ENCODE data around the gene AFTPH. TPM values are rescaled to one million over a fixed set of nuclear protein-coding genes. Genes with fewer than 3 reads are reported as not detected.

The AFTPH gene
- total and polyA plus RNA-seq, 9 of the 15 experiments (the other 6 are each of a cell fraction or from before 2014, with no cell fraction given), result 8.0 to 26.2 (median 13.8) TPM

GRCh38 chr2:64606479-64607363, 82.6 kb downstream of the AFTPH start (continued):
- TF ChIP-seq CREB3L1 (IDR thresholded peaks at IDR 0.05; ENCODE audit: borderline replicate concordance, low read depth) (no peak; the same call in 1 of the 2 replicates), TBP (optimal IDR thresholded peaks at IDR 0.05; ENCODE audit: low read depth, low read length) (peak; percentile 44), PHF20 (IDR thresholded peaks at IDR 0.05; ENCODE audit: partially characterized antibody) (no peak), MCM3 (IDR thresholded peaks at IDR 0.05) (no peak), RBM15 (IDR thresholded peaks at IDR 0.05; ENCODE audit: insufficient read depth, low read length) (no peak), HNRNPH1 (optimal IDR thresholded peaks at IDR 0.05; ENCODE audit: low read depth, low read length) (no peak), BRF1 (IDR thresholded peaks at IDR 0.05; ENCODE audit: borderline replicate concordance, extremely low read depth, insufficient read length) (no peak), ELF4 (CRISPR knock-in tag; IDR thresholded peaks at IDR 0.05) (no peak), CREBBP (IDR thresholded peaks at IDR 0.05; ENCODE audit: low read depth, low read length) (no peak), KAT7 (CRISPR knock-in tag; IDR thresholded peaks at IDR 0.05; ENCODE audit: borderline replicate concordance) (no peak), RBM34 (IDR thresholded peaks at IDR 0.05; ENCODE audit: borderline replicate concordance, insufficient read depth, low read length) (no peak), CSDE1 (IDR thresholded peaks at IDR 0.05) (no peak), SUPT5H (IDR thresholded peaks at IDR 0.05) (peak; percentile 63; the same call in 1 of the 2 replicates), NR0B1 (IDR thresholded peaks at IDR 0.05; ENCODE audit: partially characterized antibody) (no peak), SNIP1 (IDR thresholded peaks at IDR 0.05; ENCODE audit: low read depth) (no peak), ZNF263 (CRISPR knock-in tag; IDR thresholded peaks at IDR 0.05; ENCODE audit: borderline replicate concordance) (no peak), NUFIP1 (IDR thresholded peaks at IDR 0.05; ENCODE audit: partially characterized antibody) (no peak), ZSCAN32 (CRISPR knock-in tag; IDR thresholded peaks at IDR 0.05) (no peak), NFATC3 (IDR thresholded peaks at IDR 0.05) (no peak), ZBTB17 (CRISPR knock-in tag; IDR thresholded peaks at IDR 0.05) (peak; percentile 51; the same call in 1 of the 2 replicates), MAFF (IDR thresholded peaks at IDR 0.05; ENCODE audit: low read length) (no peak), HIVEP1 (CRISPR knock-in tag; IDR thresholded peaks at IDR 0.05) (no peak), ETV6 (IDR thresholded peaks at IDR 0.05; ENCODE audit: borderline replicate concordance in 1 of 2, low read depth in 2 of 2, low read length in 1 of 2) (no peak), ETV6 (CRISPR knock-in tag; IDR thresholded peaks at IDR 0.05; ENCODE audit: borderline replicate concordance) (no peak), L3MBTL2 (IDR thresholded peaks at IDR 0.05) (peak; percentile 79), ARNT (IDR thresholded peaks at IDR 0.05) (no peak), PRPF4 (IDR thresholded peaks at IDR 0.05; ENCODE audit: insufficient read depth, low read depth, low read length, poor library complexity, severe bottlenecking) (no peak), PCBP2 (IDR thresholded peaks at IDR 0.05; ENCODE audit: low read depth, low read length, poor library complexity, severe bottlenecking) (no peak)

Measured in K562 (cell line).